Panc1 (cell line): ENCODE measurements around the gene FASTKD1. TPM values are rescaled to one million over a fixed set of nuclear protein-coding genes. Genes with fewer than 3 reads are reported as not detected.

Experiments
- ATAC-seq: fragments of 200-7000 bp; cut with Tn5 transposase; 2 replicates; pipeline ENCODE4 v1.9.1; 2020; ENCODE audit warnings: mild to moderate bottlenecking, moderate library complexity
- BruUV-seq: library from RNA; stranded (reverse); fragments of 400-500 nt; replicated peaks from 2 replicates; lab custom pipeline; 2021; lab: Mats Ljungman, UMichigan
- CTCF ChIA-PET: fragments of 300-600 bp; sonication (Branson Sonifier 250); formaldehyde crosslinking; loops from one replicate; lab custom pipeline; 2022; ENCODE audit warnings: antibody characterized with exemption; lab: Charles Lee
- POLR2A ChIA-PET: fragments of 300-600 bp; sonication (Branson Sonifier 250); formaldehyde crosslinking; loops from one replicate; lab custom pipeline; 2022; ENCODE audit warnings: antibody characterized with exemption; lab: Charles Lee
- DNase-seq: peaks from one replicate; pipeline ENCODE4 v3.0.0-alpha.2; 2010; ENCODE audit warnings: low read depth, low spot score
- H3K27ac ChIP-seq: 2 replicates; pipeline ENCODE4 v1.5.1; 2011; ENCODE audit warnings: mild to moderate bottlenecking, low read length, inconsistent platforms
- H3K27me3 ChIP-seq: fragments of 200-500 bp; sonication (Bioruptor generic); 2 replicates; pipeline ENCODE4 v1.6.0; 2014; ENCODE audit warnings: low read length, inconsistent platforms; ENCODE audit not compliant: control insufficient read depth, insufficient read depth
- H3K36me3 ChIP-seq: fragments of 200-500 bp; sonication (Bioruptor generic); 2 replicates; pipeline ENCODE4 v1.5.1; 2014; ENCODE audit warnings: inconsistent platforms, mild to moderate bottlenecking, low read length, moderate library complexity; ENCODE audit not compliant: control insufficient read depth, insufficient read depth
- H3K4me1 ChIP-seq: 2 replicates; pipeline ENCODE4 v1.5.1; 2011; ENCODE audit warnings: inconsistent platforms, mild to moderate bottlenecking, low read length, moderate library complexity; ENCODE audit not compliant: control insufficient read depth, insufficient read depth
- H3K4me3 ChIP-seq, 2 experiments: 2 replicates each; pipeline ENCODE4 v1.5.1; 2011 to 2012; ENCODE audit warnings: low read depth in 2 of 2, low read length in 2 of 2, mild to moderate bottlenecking in 2 of 2, inconsistent platforms in 1 of 2, moderate library complexity in 1 of 2
- H3K9me3 ChIP-seq: fragments of 200-500 bp; sonication (Bioruptor generic); 2 replicates; pipeline ENCODE4 v1.5.1; 2014; ENCODE audit warnings: low read depth, mild to moderate bottlenecking, inconsistent platforms, low read length, moderate library complexity; ENCODE audit not compliant: control insufficient read depth, insufficient read depth
- POLR2AphosphoS5 ChIP-seq: IDR thresholded peaks from 2 replicates; pipeline ENCODE4 v1.6.1; 2012; ENCODE audit warnings: mild to moderate bottlenecking, low read depth, low read length, moderate library complexity
- SIN3A ChIP-seq: IDR thresholded peaks from 2 replicates; pipeline ENCODE4 v1.6.1; 2012; ENCODE audit warnings: low read depth, mild to moderate bottlenecking, low read length, moderate library complexity, borderline replicate concordance; ENCODE audit not compliant: insufficient read depth
- TCF7L2 ChIP-seq: IDR thresholded peaks from 2 replicates; pipeline ENCODE4 v1.6.1; 2011; ENCODE audit warnings: mild to moderate bottlenecking, low read depth, low read length, inconsistent platforms
- in situ Hi-C: cut with HindIII; loops from 2 replicates; pipeline ENCODE4 v1.10.0; 2016; ENCODE audit warnings: low sequenced_read_pairs, low pct_unique_long_range_greater_than_20kb
- intact Hi-C: fragments of 100-400 bp; cut with micrococcal nuclease; formaldehyde crosslinking; loops from one replicate; pipeline ENCODE4 v1.10.0; 2022; ENCODE audit not compliant: unreplicated experiment
- total RNA-seq: library from RNA; stranded (reverse); gene quantifications from one replicate; pipeline ENCODE4 v1.2.1, GENCODE V29; 2021; ENCODE audit not compliant: unreplicated experiment
- TF ChIP-seq, protein P1 (sequence below), 2 experiments: IDR thresholded peaks; 2 replicates each; pipeline ENCODE4 v1.6.1; 2011 to 2012; ENCODE audit warnings: low read depth in 2 of 2, control low read depth in 1 of 2, low read length in 1 of 2, mild to moderate bottlenecking in 1 of 2, moderate library complexity in 1 of 2; ENCODE audit not compliant: insufficient read depth in 1 of 2
- TF ChIP-seq, protein P2 (sequence below): fragments of 450-650 bp; IDR thresholded peaks from 2 replicates; pipeline ENCODE4 v1.5.1; 2017; ENCODE audit warnings: mild to moderate bottlenecking

The FASTKD1 gene
- total RNA-seq, 1 experiment from 2014 or later, result 37.2 TPM

DNA sequence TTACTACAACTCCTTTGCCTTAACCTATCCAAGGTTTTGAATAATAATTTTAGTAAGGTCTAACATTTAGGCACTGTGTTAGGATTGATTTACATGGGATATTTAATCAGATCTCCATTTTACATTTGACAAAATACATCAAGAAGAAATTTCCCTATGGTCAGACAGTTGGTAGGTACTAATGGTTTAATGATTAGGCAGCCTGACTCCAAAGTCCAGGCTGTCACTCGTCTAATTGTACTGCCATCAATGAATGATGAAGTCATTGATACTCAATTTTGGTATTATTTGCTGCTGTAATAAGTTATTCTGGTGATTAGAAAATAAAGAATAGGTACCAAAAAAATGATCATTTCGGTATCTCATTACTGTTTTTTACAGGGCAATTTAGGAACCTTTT lies 80.3 kb downstream of the FASTKD1 start:
- in situ Hi-C loops (no loop called here), intact Hi-C loops (no loop called here)
- no peak for ATAC-seq
- H3K27me3 ChIP-seq, result no peaks in the 10 kb centered on the region
- TF ChIP-seq POLR2AphosphoS5 (no peak), TCF7L2 (no peak), SIN3A (no peak)
- TF ChIP-seq, protein P1, sequence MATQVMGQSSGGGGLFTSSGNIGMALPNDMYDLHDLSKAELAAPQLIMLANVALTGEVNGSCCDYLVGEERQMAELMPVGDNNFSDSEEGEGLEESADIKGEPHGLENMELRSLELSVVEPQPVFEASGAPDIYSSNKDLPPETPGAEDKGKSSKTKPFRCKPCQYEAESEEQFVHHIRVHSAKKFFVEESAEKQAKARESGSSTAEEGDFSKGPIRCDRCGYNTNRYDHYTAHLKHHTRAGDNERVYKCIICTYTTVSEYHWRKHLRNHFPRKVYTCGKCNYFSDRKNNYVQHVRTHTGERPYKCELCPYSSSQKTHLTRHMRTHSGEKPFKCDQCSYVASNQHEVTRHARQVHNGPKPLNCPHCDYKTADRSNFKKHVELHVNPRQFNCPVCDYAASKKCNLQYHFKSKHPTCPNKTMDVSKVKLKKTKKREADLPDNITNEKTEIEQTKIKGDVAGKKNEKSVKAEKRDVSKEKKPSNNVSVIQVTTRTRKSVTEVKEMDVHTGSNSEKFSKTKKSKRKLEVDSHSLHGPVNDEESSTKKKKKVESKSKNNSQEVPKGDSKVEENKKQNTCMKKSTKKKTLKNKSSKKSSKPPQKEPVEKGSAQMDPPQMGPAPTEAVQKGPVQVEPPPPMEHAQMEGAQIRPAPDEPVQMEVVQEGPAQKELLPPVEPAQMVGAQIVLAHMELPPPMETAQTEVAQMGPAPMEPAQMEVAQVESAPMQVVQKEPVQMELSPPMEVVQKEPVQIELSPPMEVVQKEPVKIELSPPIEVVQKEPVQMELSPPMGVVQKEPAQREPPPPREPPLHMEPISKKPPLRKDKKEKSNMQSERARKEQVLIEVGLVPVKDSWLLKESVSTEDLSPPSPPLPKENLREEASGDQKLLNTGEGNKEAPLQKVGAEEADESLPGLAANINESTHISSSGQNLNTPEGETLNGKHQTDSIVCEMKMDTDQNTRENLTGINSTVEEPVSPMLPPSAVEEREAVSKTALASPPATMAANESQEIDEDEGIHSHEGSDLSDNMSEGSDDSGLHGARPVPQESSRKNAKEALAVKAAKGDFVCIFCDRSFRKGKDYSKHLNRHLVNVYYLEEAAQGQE (IDR thresholded peaks at IDR 0.05; ENCODE audit: insufficient read depth in 1 of 2, low read depth in 2 of 2, low read length in 1 of 2), result no peak
- TF ChIP-seq, protein P2, sequence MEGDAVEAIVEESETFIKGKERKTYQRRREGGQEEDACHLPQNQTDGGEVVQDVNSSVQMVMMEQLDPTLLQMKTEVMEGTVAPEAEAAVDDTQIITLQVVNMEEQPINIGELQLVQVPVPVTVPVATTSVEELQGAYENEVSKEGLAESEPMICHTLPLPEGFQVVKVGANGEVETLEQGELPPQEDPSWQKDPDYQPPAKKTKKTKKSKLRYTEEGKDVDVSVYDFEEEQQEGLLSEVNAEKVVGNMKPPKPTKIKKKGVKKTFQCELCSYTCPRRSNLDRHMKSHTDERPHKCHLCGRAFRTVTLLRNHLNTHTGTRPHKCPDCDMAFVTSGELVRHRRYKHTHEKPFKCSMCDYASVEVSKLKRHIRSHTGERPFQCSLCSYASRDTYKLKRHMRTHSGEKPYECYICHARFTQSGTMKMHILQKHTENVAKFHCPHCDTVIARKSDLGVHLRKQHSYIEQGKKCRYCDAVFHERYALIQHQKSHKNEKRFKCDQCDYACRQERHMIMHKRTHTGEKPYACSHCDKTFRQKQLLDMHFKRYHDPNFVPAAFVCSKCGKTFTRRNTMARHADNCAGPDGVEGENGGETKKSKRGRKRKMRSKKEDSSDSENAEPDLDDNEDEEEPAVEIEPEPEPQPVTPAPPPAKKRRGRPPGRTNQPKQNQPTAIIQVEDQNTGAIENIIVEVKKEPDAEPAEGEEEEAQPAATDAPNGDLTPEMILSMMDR, result no peak
- POLR2A ChIA-PET, result no interaction called here
- CTCF ChIA-PET, result no interaction called here
- no peak for DNase-seq
- no peaks in the 10 kb centered on the region for H3K4me1 ChIP-seq
- no peak overlapping the region for H3K4me3 ChIP-seq
- no peaks in the 10 kb centered on the region for H3K9me3 ChIP-seq
- H3K27ac ChIP-seq, result no peak overlapping the region
- BruUV-seq, result no TSS peak
- no peaks in the 10 kb centered on the region for H3K36me3 ChIP-seq

DNA sequence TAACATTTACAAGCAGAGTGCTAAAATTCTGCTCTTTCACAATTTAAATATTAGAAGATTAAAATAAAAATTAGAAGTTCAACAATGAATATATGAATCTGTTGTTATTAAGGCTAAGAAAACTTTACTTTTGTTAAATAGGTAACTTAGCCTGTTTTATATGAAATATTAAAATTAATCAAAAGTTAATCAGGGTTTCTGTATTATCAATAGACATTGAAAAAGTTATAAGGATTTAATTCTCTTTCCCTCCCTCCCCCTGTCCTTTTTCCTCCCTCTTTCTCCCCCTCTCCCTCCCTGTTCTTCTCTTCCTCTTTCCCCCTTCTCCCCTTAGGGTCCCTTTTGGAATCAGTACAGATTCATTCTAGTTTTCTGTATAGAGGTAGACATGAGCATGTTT lies 82.3 kb downstream of the FASTKD1 start:
- intact Hi-C loops, result no loop called here
- in situ Hi-C loops, result no loop called here
- Histone ChIP-seq H3K27ac (no peak overlapping the region), H3K4me3 (no peak overlapping the region), H3K27me3 (no peaks in the 10 kb centered on the region), H3K9me3 (no peaks in the 10 kb centered on the region), H3K36me3 (no peaks in the 10 kb centered on the region; the same call in none of the 2 replicates), H3K4me1 (no peaks in the 10 kb centered on the region)
- POLR2A ChIA-PET, result no interaction called here
- TF ChIP-seq, protein P1 (IDR thresholded peaks at IDR 0.05; ENCODE audit: insufficient read depth in 1 of 2, low read depth in 2 of 2, low read length in 1 of 2), result no peak
- TF ChIP-seq SIN3A (no peak), POLR2AphosphoS5 (no peak), TCF7L2 (no peak)
- TF ChIP-seq, protein P2, result no peak
- ATAC-seq (no peak), DNase-seq (no peak)
- no TSS peak for BruUV-seq
- CTCF ChIA-PET, result no interaction called here
